Ishikawa (cell line): ENCODE results near the gene TLE5.

Experiments used
- EGR1 ChIP-seq: IDR thresholded peaks from 2 replicates; pipeline ENCODE4 v1.6.1; 2012
- EP300 ChIP-seq: IDR thresholded peaks from 2 replicates; pipeline ENCODE4 v1.6.1; 2012; ENCODE audit warnings: borderline replicate concordance
- NFIC ChIP-seq: IDR thresholded peaks from 2 replicates; pipeline ENCODE4 v1.6.1; 2012
- TAF1 ChIP-seq: IDR thresholded peaks from 2 replicates; pipeline ENCODE4 v1.6.1; 2012; ENCODE audit warnings: low read depth, mild to moderate bottlenecking
- TCF12 ChIP-seq: IDR thresholded peaks from 2 replicates; pipeline ENCODE4 v1.6.1; 2012; ENCODE audit warnings: low read depth
- TF ChIP-seq, protein P1 (sequence below): IDR thresholded peaks from 2 replicates; pipeline ENCODE4 v1.6.1; 2012; ENCODE audit warnings: low read depth, mild to moderate bottlenecking

DNA sequence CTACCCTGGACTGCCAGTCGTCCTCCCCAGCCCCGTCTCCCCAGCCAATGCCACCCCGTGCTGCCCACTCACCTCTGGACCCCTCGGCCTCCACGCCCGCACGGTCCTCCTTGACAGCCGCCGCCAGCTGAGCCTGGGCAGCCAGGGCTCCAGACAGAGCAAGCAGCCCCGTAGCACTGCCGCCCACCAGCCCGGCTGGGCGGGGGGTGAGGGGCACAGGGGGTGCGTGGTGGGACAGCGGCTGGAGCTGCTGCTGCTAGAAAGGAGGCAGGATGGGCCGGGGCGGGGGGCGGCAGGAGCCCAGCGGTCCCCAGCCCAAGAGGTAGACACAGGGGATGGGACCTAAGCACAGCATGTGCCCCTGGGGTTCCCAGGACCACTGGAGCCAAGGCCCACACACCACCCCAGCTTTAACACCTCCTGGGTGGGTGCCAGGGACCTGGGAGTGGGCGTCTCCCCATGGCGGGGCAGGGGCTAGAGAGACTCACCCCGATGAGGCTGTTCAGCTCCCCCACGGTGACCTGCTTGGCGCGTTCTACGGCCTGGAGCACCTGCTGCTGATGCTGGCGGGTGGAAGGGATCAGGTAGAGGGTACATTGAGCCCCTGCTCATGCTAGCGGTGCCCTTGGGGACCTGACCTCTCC is 43.0 kb downstream of the TLE5 start:
- TF ChIP-seq, protein P1, sequence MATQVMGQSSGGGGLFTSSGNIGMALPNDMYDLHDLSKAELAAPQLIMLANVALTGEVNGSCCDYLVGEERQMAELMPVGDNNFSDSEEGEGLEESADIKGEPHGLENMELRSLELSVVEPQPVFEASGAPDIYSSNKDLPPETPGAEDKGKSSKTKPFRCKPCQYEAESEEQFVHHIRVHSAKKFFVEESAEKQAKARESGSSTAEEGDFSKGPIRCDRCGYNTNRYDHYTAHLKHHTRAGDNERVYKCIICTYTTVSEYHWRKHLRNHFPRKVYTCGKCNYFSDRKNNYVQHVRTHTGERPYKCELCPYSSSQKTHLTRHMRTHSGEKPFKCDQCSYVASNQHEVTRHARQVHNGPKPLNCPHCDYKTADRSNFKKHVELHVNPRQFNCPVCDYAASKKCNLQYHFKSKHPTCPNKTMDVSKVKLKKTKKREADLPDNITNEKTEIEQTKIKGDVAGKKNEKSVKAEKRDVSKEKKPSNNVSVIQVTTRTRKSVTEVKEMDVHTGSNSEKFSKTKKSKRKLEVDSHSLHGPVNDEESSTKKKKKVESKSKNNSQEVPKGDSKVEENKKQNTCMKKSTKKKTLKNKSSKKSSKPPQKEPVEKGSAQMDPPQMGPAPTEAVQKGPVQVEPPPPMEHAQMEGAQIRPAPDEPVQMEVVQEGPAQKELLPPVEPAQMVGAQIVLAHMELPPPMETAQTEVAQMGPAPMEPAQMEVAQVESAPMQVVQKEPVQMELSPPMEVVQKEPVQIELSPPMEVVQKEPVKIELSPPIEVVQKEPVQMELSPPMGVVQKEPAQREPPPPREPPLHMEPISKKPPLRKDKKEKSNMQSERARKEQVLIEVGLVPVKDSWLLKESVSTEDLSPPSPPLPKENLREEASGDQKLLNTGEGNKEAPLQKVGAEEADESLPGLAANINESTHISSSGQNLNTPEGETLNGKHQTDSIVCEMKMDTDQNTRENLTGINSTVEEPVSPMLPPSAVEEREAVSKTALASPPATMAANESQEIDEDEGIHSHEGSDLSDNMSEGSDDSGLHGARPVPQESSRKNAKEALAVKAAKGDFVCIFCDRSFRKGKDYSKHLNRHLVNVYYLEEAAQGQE = no peak
- no peak for TF ChIP-seq TAF1
- TF ChIP-seq EP300 = no peak
- no peak for TF ChIP-seq EGR1
- no peak for TF ChIP-seq NFIC
- no peak for TF ChIP-seq TCF12
